ENCODE data around the gene EEF1B2.

GRCh38 chr2:206192157-206192556 lies 32.5 kb downstream of the EEF1B2 start:
- TF ChIP-seq CTCF (IDR thresholded peaks at IDR 0.05) (no peak), POLR2AphosphoS5 (IDR thresholded peaks at IDR 0.05; ENCODE audit: low read depth, low read length) (no peak)

Data from Panc1 (cell line).